Tibial artery (tissue), 4 donors: ENCODE measurements around the gene NEURL2.
"Not testable (repeated sequence)": the region's sequence is repeated elsewhere in the genome, so short reads cannot be mapped to it uniquely, and the experiment has no call there.

ENCODE experiments used
- DNase-seq, 2 donors: peaks; one replicate each; pipeline ENCODE4 v3.0.0-alpha.2; 2019
- H3K27ac ChIP-seq, 2 donors: fragments of 200-600 bp; sonication (generic) in 1 of 2; 1 replicate in 1 of 2; 2 replicates in 1 of 2; pipeline ENCODE4 v1.5.1; 2018 to 2019; ENCODE audit warnings: mild to moderate bottlenecking in 1 of 2
- H3K27me3 ChIP-seq, 2 donors: fragments of 200-600 bp; sonication (generic) in 1 of 2; one replicate each; pipeline versions ENCODE4 v1.5.1 to v1.6.0; 2016 to 2019
- H3K36me3 ChIP-seq, 3 donors: fragments of 200-600 bp; sonication (generic) in 2 of 3; one replicate each; pipeline ENCODE4 v1.5.1; 2016 to 2019; ENCODE audit warnings: mild to moderate bottlenecking in 2 of 3
- H3K4me1 ChIP-seq, 4 donors: fragments of 200-600 bp; sonication (generic) in 2 of 4; 1 replicate in 3 of 4; 2 replicates in 1 of 4; pipeline ENCODE4 v1.5.1; 2016 to 2019
- H3K4me3 ChIP-seq, 2 donors: fragments of 200-600 bp; sonication (generic) in 1 of 2; 1 replicate in 1 of 2; 2 replicates in 1 of 2; pipeline ENCODE4 v1.5.1; 2018 to 2019; ENCODE audit warnings: mild to moderate bottlenecking in 2 of 2
- H3K9me3 ChIP-seq, 3 donors: fragments of 200-600 bp; sonication (generic) in 1 of 3; one replicate each; pipeline ENCODE4 v1.5.1; 2016 to 2019
- intact Hi-C: fragments of 100-400 bp; cut with DNase I; formaldehyde crosslinking; loops from one replicate; pipeline ENCODE4 v1.15.0; 2023; ENCODE audit warnings: low total_unique reads
- TF ChIP-seq, protein P1 (sequence below), 2 experiments: fragments of 200-600 bp in 1 of 2; fragments of 450-650 bp in 1 of 2; IDR thresholded peaks; one replicate each; pipeline ENCODE4 v1.5.1; 2017 to 2019; ENCODE audit warnings: antibody characterized with exemption in 2 of 2, mild to moderate bottlenecking in 1 of 2, moderate library complexity in 1 of 2

Gene NEURL2

DNA sequence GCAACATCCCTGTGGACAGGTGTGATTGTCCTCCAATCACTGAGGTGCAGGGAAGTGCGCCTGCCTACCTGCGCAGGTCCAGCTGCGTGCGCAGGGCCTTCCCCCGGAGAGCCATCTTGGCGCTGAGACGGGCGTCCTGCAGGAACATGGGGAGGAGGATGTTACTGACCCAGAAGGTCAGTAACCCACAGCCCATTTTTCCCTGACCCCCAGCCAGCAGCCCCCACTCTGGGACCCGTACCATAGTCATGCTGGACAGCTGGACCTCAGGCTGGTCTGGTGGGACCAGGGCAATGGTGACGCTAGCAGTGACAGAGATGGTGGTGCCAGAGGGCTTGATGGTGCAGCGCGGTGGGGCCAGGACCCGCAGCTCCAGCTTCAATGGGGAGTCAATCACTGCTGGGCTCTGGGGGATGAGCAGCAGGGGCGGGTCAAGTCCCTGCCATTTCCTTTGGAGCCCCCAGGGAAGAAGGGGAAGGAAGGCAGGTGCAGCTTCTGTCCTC is 11.2 kb upstream of the NEURL2 start:
- TF ChIP-seq, protein P1, sequence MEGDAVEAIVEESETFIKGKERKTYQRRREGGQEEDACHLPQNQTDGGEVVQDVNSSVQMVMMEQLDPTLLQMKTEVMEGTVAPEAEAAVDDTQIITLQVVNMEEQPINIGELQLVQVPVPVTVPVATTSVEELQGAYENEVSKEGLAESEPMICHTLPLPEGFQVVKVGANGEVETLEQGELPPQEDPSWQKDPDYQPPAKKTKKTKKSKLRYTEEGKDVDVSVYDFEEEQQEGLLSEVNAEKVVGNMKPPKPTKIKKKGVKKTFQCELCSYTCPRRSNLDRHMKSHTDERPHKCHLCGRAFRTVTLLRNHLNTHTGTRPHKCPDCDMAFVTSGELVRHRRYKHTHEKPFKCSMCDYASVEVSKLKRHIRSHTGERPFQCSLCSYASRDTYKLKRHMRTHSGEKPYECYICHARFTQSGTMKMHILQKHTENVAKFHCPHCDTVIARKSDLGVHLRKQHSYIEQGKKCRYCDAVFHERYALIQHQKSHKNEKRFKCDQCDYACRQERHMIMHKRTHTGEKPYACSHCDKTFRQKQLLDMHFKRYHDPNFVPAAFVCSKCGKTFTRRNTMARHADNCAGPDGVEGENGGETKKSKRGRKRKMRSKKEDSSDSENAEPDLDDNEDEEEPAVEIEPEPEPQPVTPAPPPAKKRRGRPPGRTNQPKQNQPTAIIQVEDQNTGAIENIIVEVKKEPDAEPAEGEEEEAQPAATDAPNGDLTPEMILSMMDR (IDR thresholded peaks at IDR 0.05), result no peak
- peaks cover 8 to 43% (median 41%) of the 10 kb centered on the region in 3 donors for H3K36me3 ChIP-seq

DNA sequence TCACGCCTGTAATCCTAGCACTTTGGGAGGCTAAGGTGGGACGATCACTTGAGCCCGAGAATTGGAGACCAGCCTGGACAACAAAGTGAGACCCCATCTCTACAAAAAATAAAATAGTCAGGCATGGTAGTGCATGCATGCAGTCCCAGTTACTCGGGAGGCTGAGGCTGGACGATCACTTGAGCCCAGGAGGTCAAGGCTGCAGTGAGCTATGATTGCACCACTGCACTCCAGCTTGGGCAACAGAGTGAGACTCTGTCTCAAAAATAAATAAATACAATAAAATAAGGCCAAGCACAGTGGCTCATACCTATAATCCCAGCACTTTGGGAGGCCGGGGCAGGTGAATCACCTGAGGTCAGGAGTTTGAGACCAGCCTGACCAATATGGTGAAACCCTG is 10.3 kb upstream of the NEURL2 start:
- DNase-seq, H3K27ac ChIP-seq, H3K4me1 ChIP-seq, intact Hi-C loops, H3K9me3 ChIP-seq, H3K4me3 ChIP-seq, H3K27me3 ChIP-seq: not testable (repeated sequence)
- peaks cover 14 to 52% (median 48%) of the 10 kb centered on the region in 3 donors for H3K36me3 ChIP-seq

More for the DNA sequence above, 11.2 kb upstream of the NEURL2 start:
- intact Hi-C loops, result no loop called here
- H3K4me3 ChIP-seq, result no peak overlapping the region
- no peak overlapping the region for H3K27ac ChIP-seq
- no peaks in the 10 kb centered on the region for H3K27me3 ChIP-seq
- no peaks in the 10 kb centered on the region for H3K4me1 ChIP-seq
- no peak for DNase-seq
- H3K9me3 ChIP-seq, result no peaks in the 10 kb centered on the region

DNA sequence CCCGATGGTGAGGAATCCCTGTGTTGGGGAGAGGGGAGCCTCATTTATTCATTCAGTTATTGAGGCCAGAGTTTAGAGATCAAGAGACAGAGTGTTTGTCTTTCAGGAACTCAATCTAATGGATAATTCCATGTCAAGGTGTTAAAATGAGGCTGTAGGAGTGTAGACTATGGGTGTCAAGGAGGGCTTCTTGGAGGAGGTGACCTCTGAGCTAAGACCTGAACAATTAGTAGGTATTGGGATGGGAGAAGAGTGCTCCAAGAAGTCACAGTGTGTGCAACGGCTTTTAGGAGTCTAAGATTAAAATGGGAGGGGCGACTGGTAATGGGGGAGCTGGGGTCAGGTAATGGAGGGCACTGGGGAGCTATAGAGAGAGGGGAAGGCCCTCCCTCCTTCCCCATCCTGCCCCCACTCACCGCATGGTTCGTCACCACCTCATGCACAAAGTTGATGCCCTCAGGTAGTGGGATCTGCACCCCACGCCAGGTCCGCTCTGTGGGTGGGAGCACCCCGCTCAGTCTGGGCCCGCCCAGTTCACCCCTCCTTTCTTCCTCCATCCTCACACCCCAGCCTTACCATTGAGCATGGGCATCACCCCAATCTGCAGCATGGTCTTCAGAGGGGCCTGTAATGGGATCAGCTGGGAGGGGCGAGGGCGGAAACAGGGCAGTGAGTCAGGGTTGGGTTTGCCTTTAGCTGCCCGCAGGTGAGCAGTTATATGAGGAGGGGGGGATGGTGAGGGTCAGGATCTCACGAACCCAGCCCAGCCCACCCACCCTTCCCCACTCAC is 8.2 kb upstream of the NEURL2 start:
- H3K27ac ChIP-seq, result no peak overlapping the region
- DNase-seq, result no peak
- intact Hi-C loops, result no loop called here
- peaks cover 19 to 64% (median 62%) of the 10 kb centered on the region in 3 donors for H3K36me3 ChIP-seq
- no peaks in the 10 kb centered on the region for H3K4me1 ChIP-seq
- no peak overlapping the region for H3K4me3 ChIP-seq
- no peaks in the 10 kb centered on the region for H3K27me3 ChIP-seq
- TF ChIP-seq, protein P1 (IDR thresholded peaks at IDR 0.05), result no peak
- no peaks in the 10 kb centered on the region for H3K9me3 ChIP-seq

DNA sequence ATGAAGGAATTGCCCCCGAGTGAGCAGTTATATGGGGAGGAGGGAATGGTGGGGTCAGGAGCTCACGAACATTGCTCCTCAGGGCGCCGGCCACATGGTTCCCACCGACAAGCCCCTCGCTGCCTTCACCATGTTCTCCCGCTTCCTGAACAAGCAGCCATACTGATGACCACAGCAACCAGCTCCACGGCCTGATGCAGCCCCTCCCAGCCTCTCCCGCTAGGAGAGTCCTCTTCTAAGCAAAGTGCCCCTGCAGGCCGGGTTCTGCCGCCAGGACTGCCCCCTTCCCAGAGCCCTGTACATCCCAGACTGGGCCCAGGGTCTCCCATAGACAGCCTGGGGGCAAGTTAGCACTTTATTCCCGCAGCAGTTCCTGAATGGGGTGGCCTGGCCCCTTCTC is 7.3 kb upstream of the NEURL2 start:
- peaks cover 19 to 74% (median 71%) of the 10 kb centered on the region in 3 donors for H3K36me3 ChIP-seq

DNA sequence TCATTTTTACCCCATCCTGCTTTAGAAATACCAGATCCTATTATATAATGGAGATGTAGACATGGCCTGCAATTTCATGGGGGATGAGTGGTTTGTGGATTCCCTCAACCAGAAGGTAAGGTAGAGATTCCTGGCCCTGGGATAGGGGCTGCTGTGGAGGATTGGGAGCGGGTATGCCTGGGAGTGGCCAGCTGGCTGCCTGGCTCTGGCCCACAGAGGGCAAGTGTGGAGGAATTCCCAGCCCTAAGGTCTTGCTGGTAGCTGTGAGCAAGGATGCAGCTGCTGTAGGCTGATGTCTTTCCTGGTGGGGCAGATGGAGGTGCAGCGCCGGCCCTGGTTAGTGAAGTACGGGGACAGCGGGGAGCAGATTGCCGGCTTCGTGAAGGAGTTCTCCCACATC is 6.7 kb upstream of the NEURL2 start:
- no peak overlapping the region for H3K4me3 ChIP-seq
- no peaks in the 10 kb centered on the region for H3K9me3 ChIP-seq
- no peaks in the 10 kb centered on the region for H3K27me3 ChIP-seq
- intact Hi-C loops, result no loop called here
- no peak for DNase-seq
- peaks cover 19 to 80% (median 71%) of the 10 kb centered on the region in 3 donors for H3K36me3 ChIP-seq
- H3K27ac ChIP-seq, result no peak overlapping the region
- TF ChIP-seq, protein P1 (IDR thresholded peaks at IDR 0.05), result no peak
- H3K4me1 ChIP-seq, result peaks cover 0 to 4% (median 0%) of the 10 kb centered on the region in 4 donors

More for the DNA sequence above, 7.3 kb upstream of the NEURL2 start:
- Histone ChIP-seq H3K9me3 (no peaks in the 10 kb centered on the region), H3K27ac (no peak overlapping the region), H3K4me1 (no peaks in the 10 kb centered on the region), H3K27me3 (no peaks in the 10 kb centered on the region), H3K4me3 (no peak overlapping the region)
- TF ChIP-seq, protein P1 (IDR thresholded peaks at IDR 0.05), result no peak
- intact Hi-C loops, result no loop called here
- no peak for DNase-seq

DNA sequence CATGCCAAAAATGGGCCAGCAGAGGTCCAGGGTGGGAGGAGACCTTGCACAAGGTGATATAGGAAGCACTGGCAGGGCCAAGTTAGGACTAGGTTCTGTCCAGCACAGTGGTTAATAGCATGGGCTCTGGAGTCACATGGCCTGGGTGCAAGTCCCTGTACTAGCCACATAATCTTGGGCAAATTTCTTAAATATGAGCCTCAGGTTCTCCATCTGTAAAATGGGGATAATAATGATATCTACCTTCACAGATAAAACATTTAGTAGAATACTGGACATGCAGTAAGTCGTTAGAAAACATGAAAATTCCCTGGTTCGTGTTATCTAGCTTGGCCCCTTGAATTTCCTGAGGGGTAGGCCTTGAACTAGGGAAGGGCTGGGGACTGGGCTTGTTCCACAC is 6.3 kb upstream of the NEURL2 start:
- Histone ChIP-seq H3K4me1 (peaks cover 0 to 8% (median 1%) of the 10 kb centered on the region in 4 donors), H3K9me3 (no peaks in the 10 kb centered on the region), H3K27me3 (no peaks in the 10 kb centered on the region), H3K36me3 (peaks cover 19 to 81% (median 71%) of the 10 kb centered on the region in 3 donors), H3K27ac (no peak overlapping the region), H3K4me3 (no peak overlapping the region)
- TF ChIP-seq, protein P1 (IDR thresholded peaks at IDR 0.05), result no peak
- DNase-seq, result no peak
- intact Hi-C loops, result no loop called here
